Stomach (tissue), 4 donors: Measurements from ENCODE around the gene PPP1R36.

Source experiments
- CTCF ChIP-seq, 7 experiments: fragments of 450-650 bp in 4 of 7; fragments of 200-600 bp in 3 of 7; sonication (generic) in 3 of 7; IDR thresholded peaks; one replicate each; pipeline ENCODE4 v1.5.1; 2016 to 2019; ENCODE audit warnings: antibody characterized with exemption in 7 of 7, control low read depth in 2 of 7, mild to moderate bottlenecking in 1 of 7
- EP300 ChIP-seq: sonication (generic); formaldehyde crosslinking; IDR thresholded peaks from one replicate; pipeline ENCODE4 v1.6.1; 2017; ENCODE audit warnings: antibody characterized with exemption
- POLR2A ChIP-seq, 4 donors: fragments of 450-650 bp; IDR thresholded peaks; one replicate each; pipeline ENCODE4 v1.6.1; 2016; ENCODE audit warnings: antibody characterized with exemption in 4 of 4, control low read depth in 2 of 4, mild to moderate bottlenecking in 1 of 4, moderate library complexity in 1 of 4
- POLR2AphosphoS5 ChIP-seq, 3 donors: sonication (generic); formaldehyde crosslinking; IDR thresholded peaks; one replicate each; pipeline ENCODE4 v1.6.1; 2016; ENCODE audit warnings: antibody characterized with exemption in 3 of 3

GRCh38 chr14:64620910-64621309, 71.1 kb downstream of the PPP1R36 start:
- TF ChIP-seq POLR2A (IDR thresholded peaks at IDR 0.05) (no peak), CTCF (IDR thresholded peaks at IDR 0.05) (no peak), EP300 (no peak), POLR2AphosphoS5 (IDR thresholded peaks at IDR 0.05) (no peak)
